K562 (cell line): ENCODE measurements around the gene ZNF558. TPM values are rescaled to one million over a fixed set of nuclear protein-coding genes. Genes with fewer than 3 reads are reported as not detected.
A peak's percentile ranks its signal among the peaks of the same experiment; 100 is the strongest.

ENCODE experiments used
- DIDO1 ChIP-seq: fragments of 450-650 bp; IDR thresholded peaks from 2 replicates; pipeline ENCODE4 v1.6.1; 2016; ENCODE audit warnings: low read depth, missing biosample characterization, missing genetic modification characterization
- E2F5 ChIP-seq: sonication (generic); formaldehyde crosslinking; IDR thresholded peaks from 2 replicates; pipeline ENCODE4 v1.8.0; 2022; ENCODE audit warnings: mild to moderate bottlenecking, missing genetic modification reagents
- KLF10 ChIP-seq: fragments of 250-450 bp; sonication (Bioruptor Pico); IDR thresholded peaks from 2 replicates; pipeline ENCODE4 v1.6.1; 2021; ENCODE audit warnings: matching md5 sums
- MYBL2 ChIP-seq, 2 experiments: fragments of 450-650 bp in 1 of 2; sonication (generic) in 1 of 2; formaldehyde crosslinking in 1 of 2; IDR thresholded peaks; 2 replicates each; pipeline versions ENCODE4 v1.6.1 to v1.8.1; 2017 to 2022; ENCODE audit warnings: borderline replicate concordance in 1 of 2, inconsistent platforms in 1 of 2, low read depth in 1 of 2, mild to moderate bottlenecking in 1 of 2, missing genetic modification reagents in 1 of 2, moderate library complexity in 1 of 2
- NELFE ChIP-seq: IDR thresholded peaks from 2 replicates; pipeline ENCODE4 v1.6.1; 2011; ENCODE audit warnings: mild to moderate bottlenecking; ENCODE audit not compliant: insufficient read depth, insufficient read length
- ZBTB40 ChIP-seq, 2 experiments: fragments of 450-650 bp in 1 of 2; sonication (generic) in 1 of 2; formaldehyde crosslinking in 1 of 2; IDR thresholded peaks; 2 replicates each; pipeline versions ENCODE4 v1.7.1 to v1.9.0; 2016 to 2022; ENCODE audit warnings: inconsistent platforms in 1 of 2, mild to moderate bottlenecking in 1 of 2, missing genetic modification reagents in 1 of 2
- ZNF121 ChIP-seq: sonication (generic); formaldehyde crosslinking; conservative IDR thresholded peaks from 2 replicates; pipeline ENCODE4 v1.8.0; 2022; ENCODE audit warnings: missing genetic modification reagents
- ZNF398 ChIP-seq: fragments of 250-450 bp; sonication (Bioruptor Pico); IDR thresholded peaks from 2 replicates; pipeline ENCODE4 v1.8.0; 2021; ENCODE audit warnings: moderate library complexity, mild to moderate bottlenecking, inconsistent platforms
- polyA plus RNA-seq, 8 experiments: library from polyadenylated mRNA; depleted of rRNA in 4 of 8; stranded (reverse) in 5 of 8; unstranded in 3 of 8; fragments of >200 nt; fragmentation: Nextera tagmentation in 2 of 8; fragmentation: Illumina TruSeq in 1 of 8; extraction: Ambion mirVana in 2 of 8; extraction: Trizol in 1 of 8; gene quantifications; 2 replicates each; pipeline versions ENCODE4 v1.2.1 to v1.2.3, GENCODE V29; 2011 to 2014; ENCODE audit warnings: inconsistent platforms in 1 of 8, missing spikeins in 1 of 8
- total RNA-seq, 7 experiments: library from RNA; depleted of rRNA in 6 of 7; stranded (reverse); fragments of >200 nt in 6 of 7; fragmentation: Illumina TruSeq in 2 of 7; extraction: Trizol in 2 of 7; gene quantifications; 2 replicates each; pipeline versions ENCODE4 v1.2.1 to v1.2.3, GENCODE V29; 2011 to 2021; ENCODE audit warnings: low replicate concordance in 1 of 7
- TF ChIP-seq, protein P1 (sequence below): sonication (generic); formaldehyde crosslinking; IDR thresholded peaks from 2 replicates; pipeline ENCODE4 v1.8.0; 2022; ENCODE audit warnings: missing genetic modification reagents, mild to moderate bottlenecking, borderline replicate concordance

Gene ZNF558
- total and polyA plus RNA-seq, 9 of the 15 experiments (the other 6 are each of a cell fraction or from before 2014, with no cell fraction given): 5.4 to 47.6 (median 21.2) TPM

DNA sequence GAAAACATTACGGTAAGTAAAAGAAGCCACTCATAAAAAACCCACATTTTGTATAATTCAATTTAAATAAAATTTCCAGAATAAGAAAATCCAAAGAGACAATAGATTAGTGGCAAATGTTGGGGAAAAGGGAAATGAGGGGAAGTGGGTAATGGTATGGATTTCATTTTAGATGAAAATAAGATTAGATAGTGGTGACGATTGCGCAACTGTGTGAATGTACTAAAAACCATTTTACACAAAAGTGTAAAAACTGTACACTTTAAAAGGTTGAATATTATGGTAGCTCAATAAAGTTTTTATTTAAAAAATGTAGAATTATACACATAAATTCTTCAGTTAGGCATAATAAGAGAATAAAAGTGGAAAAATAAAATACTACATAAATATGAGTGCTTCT, 3.8 kb upstream of the ZNF558 start (continued):
- TF ChIP-seq MYBL2 (IDR thresholded peaks at IDR 0.05; ENCODE audit: low read depth) (no peak), MYBL2 (CRISPR knock-in tag; IDR thresholded peaks at IDR 0.05; ENCODE audit: borderline replicate concordance) (no peak), ZNF398 (CRISPR knock-in tag) (no peak), KLF10 (CRISPR knock-in tag) (no peak), ZBTB40 (IDR thresholded peaks at IDR 0.05) (peak; percentile 40; the same call in 1 of the 2 replicates), ZBTB40 (CRISPR knock-in tag; IDR thresholded peaks at IDR 0.05) (no peak), NELFE (no peak), DIDO1 (tag) (no peak), E2F5 (CRISPR knock-in tag) (no peak), ZNF121 (CRISPR knock-in tag) (no peak)
- TF ChIP-seq, protein P1, sequence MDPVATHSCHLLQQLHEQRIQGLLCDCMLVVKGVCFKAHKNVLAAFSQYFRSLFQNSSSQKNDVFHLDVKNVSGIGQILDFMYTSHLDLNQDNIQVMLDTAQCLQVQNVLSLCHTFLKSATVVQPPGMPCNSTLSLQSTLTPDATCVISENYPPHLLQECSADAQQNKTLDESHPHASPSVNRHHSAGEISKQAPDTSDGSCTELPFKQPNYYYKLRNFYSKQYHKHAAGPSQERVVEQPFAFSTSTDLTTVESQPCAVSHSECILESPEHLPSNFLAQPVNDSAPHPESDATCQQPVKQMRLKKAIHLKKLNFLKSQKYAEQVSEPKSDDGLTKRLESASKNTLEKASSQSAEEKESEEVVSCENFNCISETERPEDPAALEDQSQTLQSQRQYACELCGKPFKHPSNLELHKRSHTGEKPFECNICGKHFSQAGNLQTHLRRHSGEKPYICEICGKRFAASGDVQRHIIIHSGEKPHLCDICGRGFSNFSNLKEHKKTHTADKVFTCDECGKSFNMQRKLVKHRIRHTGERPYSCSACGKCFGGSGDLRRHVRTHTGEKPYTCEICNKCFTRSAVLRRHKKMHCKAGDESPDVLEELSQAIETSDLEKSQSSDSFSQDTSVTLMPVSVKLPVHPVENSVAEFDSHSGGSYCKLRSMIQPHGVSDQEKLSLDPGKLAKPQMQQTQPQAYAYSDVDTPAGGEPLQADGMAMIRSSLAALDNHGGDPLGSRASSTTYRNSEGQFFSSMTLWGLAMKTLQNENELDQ: no peak
